ENCODE data around the gene NFATC1.

DNA sequence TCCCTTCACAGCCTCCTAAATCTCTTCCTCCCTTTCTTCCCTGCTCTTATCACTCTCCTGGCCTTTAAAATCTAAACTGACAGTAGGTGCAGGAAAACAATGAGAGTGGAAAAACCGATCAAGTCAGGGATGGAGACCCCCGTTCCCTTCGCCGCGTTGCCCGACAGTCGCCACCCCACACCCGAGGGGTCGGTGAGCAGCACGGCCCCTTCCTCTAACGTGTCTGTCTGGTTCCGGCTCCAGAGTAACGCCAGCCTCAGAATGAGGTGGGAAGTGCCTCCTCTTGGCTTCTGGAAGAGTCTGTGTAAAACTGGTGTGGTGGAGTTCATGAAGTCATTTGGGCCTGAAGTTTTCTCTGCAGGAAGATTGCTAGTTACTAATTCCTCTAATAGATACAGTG is 138.6 kb downstream of the NFATC1 start:
- TF ChIP-seq CTCF (IDR thresholded peaks at IDR 0.05) (no peak), POLR2AphosphoS5 (IDR thresholded peaks at IDR 0.05; ENCODE audit: insufficient read depth in 1 of 2, low read depth in 1 of 2) (no peak), POLR2A (IDR thresholded peaks at IDR 0.05) (no peak)

All from vagina (tissue), 2 donors.